GM18505 (cell line): ENCODE data around the gene PLCB4.

ENCODE experiments used
- ATAC-seq: cut with Tn5 transposase; IDR thresholded peaks from one replicate; pipeline ENCODE4 v1.9.1; 2021; ENCODE audit not compliant: unreplicated experiment
- POLR2A ChIP-seq: IDR thresholded peaks from 4 replicates; pipeline ENCODE4 v1.6.1; 2011; ENCODE audit warnings: borderline replicate concordance; ENCODE audit not compliant: insufficient read depth, insufficient read length; ENCODE audit errors: extremely low read depth

PLCB4 gene

GRCh38 chr20:9134346-9134745 lies 65.5 kb downstream of the PLCB4 start:
- ATAC-seq: no peak
- TF ChIP-seq POLR2A: no peak

DNA sequence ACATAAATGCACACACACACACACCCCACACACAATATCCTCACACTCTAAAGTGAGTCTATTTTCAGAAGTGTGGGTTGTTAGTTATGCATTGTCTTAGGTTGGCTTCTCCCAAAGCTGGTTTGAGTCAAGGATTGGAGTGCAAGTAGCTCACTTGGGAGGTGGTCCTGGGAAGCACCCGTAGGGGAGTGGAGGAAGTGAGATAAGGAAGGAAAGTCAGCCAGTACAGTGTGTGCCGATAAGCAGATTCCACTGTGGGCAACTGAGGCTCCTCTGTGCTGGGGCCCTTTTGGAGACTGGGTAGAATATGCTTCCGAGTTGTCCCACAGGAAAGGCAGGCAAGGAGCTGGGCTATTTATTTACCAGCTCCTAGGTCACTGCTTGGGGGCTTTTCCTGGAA lies 67.2 kb downstream of the PLCB4 start:
- no peak for ATAC-seq
- TF ChIP-seq POLR2A: no peak

DNA sequence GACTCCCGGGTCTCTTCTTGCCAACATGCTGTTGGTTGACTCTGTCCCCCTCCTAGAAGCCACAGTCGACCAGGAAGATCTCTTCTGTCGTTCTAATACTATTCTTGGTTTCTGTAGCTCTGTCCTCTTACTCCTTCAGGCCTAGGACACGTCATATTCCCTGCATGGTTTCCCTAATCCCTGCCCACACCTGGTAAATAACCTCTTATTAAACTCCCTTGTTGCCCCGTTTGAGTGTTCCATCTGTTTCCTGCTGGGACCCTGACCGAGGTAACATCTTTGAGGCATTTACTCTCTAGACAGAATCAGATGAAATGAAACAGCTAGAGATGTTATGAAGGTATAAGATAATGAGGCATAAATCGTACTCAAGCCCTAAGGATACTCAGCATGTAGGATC lies 68.1 kb downstream of the PLCB4 start:
- no peak for TF ChIP-seq POLR2A
- no peak for ATAC-seq

GRCh38 chr20:9139106-9139833 lies 70.4 kb downstream of the PLCB4 start:
- TF ChIP-seq POLR2A: no peak
- no peak for ATAC-seq

DNA sequence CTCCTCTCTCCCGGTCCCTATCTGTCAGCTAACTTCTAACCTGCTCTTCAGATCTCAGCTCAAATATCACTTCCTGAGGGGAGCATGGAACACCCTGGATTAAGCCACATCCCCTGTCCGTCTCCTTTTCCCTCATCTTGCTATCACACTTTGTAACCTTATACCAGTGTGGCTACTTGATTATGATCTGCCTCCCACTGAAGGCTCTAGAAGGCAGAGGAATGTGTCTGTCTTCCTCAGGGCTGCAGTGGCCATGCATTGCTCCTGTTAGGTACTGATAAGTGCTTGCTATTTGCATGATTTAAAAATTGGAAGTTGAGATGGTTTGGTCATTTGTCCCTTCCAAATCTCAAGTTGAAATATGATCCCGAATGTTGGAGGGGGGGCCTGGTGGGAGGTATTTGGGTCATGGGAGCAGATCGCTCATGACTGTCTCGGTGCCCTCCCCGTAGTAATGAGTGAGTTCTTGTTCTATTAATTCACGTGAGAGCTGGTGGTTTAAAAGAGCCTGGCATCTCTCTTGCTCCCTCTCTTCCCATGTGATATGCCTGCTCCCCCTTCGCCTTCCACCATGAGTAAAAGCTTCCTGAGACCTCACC lies 71.4 kb downstream of the PLCB4 start:
- no peak for TF ChIP-seq POLR2A

DNA sequence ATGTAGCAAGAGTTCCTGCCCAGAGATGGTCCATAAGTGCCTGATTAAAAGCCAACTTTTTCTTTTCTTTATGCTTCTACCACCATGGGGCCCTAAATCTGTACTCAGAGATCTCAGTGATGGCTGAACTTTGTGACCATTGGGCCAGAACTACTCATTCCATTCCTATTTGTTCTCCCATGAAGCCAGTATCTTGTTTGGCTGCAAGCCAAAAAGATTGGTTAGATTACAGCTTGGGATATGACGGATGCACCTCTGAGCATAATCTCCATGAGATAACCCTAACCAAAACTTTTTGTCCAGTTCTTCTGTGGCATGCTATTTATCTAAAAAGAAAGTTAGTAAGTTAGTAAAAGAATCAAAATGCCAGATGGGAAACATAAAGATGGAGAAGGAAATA lies 72.2 kb downstream of the PLCB4 start:
- TF ChIP-seq POLR2A: no peak
- no peak for ATAC-seq

More for the DNA sequence above, 71.4 kb downstream of the PLCB4 start:
- no peak for ATAC-seq

DNA sequence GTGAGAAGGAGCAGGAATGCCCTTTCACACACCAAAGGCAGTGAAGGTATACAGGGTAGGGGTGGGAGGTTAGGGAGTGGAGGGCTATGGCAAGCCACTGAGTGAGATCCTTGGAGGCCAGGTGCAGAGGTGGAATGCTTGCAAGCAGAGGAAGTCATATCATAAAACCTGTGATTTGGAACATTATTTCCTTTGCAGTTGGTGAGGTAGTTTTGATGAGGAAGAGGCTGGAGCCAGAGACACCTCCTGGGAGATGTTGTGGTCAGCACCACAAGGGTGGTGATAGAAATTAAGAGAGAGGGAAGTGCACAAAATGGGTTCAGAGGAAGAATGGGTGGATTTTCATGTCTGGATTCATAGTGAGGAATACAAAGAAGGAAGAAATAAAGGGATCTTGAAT lies 73.0 kb downstream of the PLCB4 start:
- no peak for TF ChIP-seq POLR2A
- no peak for ATAC-seq

DNA sequence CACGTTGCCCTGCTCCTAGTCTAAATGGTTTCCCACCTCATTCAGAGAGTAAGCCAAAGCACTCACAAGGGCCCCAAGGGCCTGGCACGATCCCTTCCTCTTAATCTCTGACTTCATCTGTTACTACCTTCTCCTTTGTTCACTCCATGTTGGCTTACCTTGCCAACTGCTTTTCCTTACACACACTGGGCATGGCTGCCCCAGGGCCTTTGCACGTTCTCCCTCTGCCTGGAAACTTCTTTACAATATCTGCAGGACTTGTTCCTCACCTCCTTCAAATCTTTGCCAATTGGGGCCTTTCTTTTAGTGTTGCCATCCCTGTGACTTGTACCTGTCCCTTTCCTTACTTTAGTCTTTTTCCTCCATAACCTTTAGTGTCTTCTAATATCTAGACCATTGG lies 73.9 kb downstream of the PLCB4 start:
- ATAC-seq: no peak
- TF ChIP-seq POLR2A: no peak

DNA sequence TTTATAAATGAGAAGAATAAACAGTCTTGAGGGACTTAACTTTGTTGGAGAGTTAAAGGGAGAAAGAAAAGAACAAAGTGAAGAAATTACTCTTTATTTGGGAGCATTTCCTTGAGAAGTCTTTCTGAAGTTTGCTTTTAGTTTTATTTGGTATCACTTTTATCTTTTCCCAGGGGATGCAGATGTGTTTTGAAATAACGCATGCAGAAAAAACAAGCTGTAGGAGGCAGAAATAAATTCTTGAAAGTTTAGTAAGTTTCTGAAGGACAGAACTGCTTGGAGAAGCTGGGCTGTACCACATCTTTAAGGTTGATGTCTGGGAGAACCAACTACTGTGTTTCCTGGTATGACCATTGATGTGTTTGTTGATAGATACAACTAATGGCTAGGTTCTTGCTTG lies 75.0 kb downstream of the PLCB4 start:
- no peak for TF ChIP-seq POLR2A
- no peak for ATAC-seq

GRCh38 chr20:9144643-9145042 lies 75.8 kb downstream of the PLCB4 start:
- ATAC-seq: no peak
- TF ChIP-seq POLR2A: no peak

DNA sequence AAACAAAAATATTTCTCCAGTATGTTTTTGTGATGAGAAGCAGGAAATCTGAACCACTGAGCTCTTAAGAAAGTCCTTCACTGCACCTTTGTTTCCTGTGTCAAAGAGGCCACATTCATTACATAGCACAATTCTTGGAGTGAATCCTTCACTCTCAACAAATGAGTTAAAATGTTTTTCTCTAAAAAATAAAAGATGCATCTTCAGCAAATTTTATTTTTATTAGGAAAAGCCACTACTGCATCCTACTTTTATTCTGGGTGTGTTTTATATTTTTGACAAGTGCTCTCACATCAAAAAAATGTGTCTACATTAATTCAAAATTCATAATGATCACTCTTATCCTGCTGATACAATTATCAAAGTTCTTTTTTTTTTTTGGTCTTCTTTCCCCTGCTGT lies 76.3 kb downstream of the PLCB4 start:
- no peak for ATAC-seq
- no peak for TF ChIP-seq POLR2A

DNA sequence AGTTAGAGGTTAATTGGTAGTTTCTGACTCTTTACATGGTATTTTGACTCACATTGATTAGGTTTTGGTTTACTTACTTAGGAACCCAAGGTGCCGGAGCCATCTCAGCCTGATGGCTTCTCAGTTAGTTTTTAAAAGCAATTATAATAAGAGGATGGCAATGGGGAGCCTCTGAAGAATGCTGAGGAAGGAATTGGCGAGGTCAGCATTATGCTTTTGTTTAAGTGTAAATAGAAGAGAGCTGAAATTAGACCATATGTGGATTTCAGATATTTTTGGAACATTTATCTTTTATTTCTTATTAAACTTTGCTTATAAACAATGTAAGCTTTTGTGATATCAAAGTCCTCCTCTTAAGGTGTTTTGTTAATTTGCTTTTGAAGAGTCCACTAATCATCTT lies 77.8 kb downstream of the PLCB4 start:
- no peak for ATAC-seq
- TF ChIP-seq POLR2A: no peak

GRCh38 chr20:9147547-9148024 lies 78.7 kb downstream of the PLCB4 start:
- no peak for TF ChIP-seq POLR2A
- no peak for ATAC-seq

DNA sequence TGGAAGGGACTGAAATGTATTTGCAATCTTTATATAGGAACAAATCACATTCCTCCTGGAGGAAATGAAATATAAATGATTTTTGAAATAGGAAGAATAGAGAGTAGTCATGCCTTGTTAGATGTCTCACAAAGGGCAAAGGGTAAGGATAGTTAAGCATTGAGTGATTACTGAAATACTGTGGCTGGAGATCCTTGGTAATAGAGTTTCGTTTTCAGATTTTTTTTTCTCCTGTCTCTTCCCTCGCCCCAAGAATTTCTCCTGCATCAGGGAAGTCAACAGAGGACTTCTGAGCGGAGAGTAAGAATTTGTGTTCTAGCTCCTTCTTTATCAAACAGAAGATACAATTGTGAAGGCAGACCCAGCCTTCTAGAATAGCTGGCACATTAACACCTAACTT lies 79.4 kb downstream of the PLCB4 start:
- no peak for ATAC-seq

More for the DNA sequence above, 79.4 kb downstream of the PLCB4 start:
- TF ChIP-seq POLR2A: no peak
